Measurements from ENCODE around the gene TPO.

DNA sequence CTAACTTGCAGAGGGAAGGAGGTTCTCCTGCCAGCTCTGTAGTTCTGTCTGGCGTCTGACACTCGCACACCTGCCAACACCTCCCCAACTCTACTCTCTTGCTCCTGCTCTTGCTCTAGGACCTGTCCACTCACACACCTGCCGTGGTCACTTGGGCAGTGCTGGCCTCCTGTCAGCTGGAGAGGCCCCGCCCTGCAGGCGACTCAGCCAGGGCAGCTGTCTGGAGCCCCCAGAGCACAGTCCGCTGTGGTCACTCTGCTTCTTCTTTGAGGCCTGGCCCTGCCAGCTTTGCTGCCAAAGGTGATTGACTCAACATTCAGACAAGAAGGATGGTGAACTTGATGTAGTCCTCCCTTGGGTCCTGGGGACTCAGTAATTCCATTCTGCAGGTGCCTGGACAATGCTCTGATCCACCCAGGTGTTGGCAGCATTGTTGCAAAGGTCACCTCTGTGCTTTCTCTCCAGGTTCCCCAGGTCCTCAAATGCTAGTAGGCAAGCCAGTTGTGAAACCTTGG is 18.7 kb downstream of the TPO start:
- TF ChIP-seq, protein P1, sequence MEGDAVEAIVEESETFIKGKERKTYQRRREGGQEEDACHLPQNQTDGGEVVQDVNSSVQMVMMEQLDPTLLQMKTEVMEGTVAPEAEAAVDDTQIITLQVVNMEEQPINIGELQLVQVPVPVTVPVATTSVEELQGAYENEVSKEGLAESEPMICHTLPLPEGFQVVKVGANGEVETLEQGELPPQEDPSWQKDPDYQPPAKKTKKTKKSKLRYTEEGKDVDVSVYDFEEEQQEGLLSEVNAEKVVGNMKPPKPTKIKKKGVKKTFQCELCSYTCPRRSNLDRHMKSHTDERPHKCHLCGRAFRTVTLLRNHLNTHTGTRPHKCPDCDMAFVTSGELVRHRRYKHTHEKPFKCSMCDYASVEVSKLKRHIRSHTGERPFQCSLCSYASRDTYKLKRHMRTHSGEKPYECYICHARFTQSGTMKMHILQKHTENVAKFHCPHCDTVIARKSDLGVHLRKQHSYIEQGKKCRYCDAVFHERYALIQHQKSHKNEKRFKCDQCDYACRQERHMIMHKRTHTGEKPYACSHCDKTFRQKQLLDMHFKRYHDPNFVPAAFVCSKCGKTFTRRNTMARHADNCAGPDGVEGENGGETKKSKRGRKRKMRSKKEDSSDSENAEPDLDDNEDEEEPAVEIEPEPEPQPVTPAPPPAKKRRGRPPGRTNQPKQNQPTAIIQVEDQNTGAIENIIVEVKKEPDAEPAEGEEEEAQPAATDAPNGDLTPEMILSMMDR (IDR thresholded peaks at IDR 0.05), result no peak
- TF ChIP-seq, protein P2, sequence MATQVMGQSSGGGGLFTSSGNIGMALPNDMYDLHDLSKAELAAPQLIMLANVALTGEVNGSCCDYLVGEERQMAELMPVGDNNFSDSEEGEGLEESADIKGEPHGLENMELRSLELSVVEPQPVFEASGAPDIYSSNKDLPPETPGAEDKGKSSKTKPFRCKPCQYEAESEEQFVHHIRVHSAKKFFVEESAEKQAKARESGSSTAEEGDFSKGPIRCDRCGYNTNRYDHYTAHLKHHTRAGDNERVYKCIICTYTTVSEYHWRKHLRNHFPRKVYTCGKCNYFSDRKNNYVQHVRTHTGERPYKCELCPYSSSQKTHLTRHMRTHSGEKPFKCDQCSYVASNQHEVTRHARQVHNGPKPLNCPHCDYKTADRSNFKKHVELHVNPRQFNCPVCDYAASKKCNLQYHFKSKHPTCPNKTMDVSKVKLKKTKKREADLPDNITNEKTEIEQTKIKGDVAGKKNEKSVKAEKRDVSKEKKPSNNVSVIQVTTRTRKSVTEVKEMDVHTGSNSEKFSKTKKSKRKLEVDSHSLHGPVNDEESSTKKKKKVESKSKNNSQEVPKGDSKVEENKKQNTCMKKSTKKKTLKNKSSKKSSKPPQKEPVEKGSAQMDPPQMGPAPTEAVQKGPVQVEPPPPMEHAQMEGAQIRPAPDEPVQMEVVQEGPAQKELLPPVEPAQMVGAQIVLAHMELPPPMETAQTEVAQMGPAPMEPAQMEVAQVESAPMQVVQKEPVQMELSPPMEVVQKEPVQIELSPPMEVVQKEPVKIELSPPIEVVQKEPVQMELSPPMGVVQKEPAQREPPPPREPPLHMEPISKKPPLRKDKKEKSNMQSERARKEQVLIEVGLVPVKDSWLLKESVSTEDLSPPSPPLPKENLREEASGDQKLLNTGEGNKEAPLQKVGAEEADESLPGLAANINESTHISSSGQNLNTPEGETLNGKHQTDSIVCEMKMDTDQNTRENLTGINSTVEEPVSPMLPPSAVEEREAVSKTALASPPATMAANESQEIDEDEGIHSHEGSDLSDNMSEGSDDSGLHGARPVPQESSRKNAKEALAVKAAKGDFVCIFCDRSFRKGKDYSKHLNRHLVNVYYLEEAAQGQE (IDR thresholded peaks at IDR 0.05; ENCODE audit: insufficient read depth in 1 of 2, low read depth in 2 of 2, low read length in 1 of 2), result no peak

Data from Panc1 (cell line).